ENCODE measurements around the gene LDLRAD4.

DNA sequence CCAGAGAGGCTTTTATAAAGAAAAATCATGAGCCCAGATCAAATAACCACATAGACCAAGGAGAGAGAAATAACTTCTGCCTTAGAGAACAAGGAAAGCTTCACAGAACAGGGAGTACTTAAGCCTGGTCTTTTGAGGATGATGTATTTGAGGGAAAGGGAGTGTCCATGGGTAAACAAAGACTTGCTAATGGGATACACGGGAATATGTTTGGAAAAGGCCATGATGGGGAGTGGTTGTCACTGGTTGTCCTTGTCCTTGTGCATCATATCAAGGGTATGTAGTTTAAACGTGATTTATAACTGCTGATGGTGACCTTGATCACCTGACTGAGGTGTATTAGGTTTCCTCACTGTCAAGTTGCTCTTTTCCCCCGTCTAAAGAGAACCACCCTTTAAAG, 337.9 kb downstream of the LDLRAD4 start:
- no peak for TF ChIP-seq EZH2 (IDR thresholded peaks at IDR 0.05)
- TF ChIP-seq POLR2AphosphoS5 (IDR thresholded peaks at IDR 0.05; ENCODE audit: borderline replicate concordance, low read depth, low read length), result no peak
- no peak for TF ChIP-seq FOXP2 (optimal IDR thresholded peaks at IDR 0.05; ENCODE audit: control extremely low read depth, extremely low read length, insufficient read depth)

Measured in SK-N-MC (cell line).